GM19043 (cell line): ENCODE results near the gene HLA-DOB.
"Not testable (repeated sequence)": the region's sequence is repeated elsewhere in the genome, so short reads cannot be mapped to it uniquely, and the experiment has no call there.

Experiments
- ATAC-seq: cut with Tn5 transposase; IDR thresholded peaks from one replicate; pipeline ENCODE4 v1.9.1; 2021; ENCODE audit warnings: low read depth; ENCODE audit not compliant: unreplicated experiment

The HLA-DOB gene

DNA sequence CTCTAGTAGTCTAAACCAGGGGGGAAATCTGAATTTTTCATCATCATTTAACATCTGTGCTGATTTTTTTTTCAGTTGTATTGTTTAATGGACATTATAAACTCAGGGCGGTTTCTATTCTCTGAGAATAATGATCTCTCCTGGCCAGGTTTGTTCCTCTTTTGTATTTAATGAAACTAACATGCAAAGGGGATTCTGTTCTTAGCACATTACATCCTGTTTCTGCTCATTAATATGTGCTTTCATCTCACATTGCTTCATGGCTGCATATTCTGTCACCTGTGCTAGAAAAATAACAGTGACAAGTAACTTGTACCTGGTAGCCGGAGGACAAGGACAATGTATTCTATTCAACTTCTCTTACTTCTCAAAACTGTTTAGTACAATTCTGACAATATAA is 806 bp downstream of the HLA-DOB start:
- no peak for ATAC-seq

DNA sequence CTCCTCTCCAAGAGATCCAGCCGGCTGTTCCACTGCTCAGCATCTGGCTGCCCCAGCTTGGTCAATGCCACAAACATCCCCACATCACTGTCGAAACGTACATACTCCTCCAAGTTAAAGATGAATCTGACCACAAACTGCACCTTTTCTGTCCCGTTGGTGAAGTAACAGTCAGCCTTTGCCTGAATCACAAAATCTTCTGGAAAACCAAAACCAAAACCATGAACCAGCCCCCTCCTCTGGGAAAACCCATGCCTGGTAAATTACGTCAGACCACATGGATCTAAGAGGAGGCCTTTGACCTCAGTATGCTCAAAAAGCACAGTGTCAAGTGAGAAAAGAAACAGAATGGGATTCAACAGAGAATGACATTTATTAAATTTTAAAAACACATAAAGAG is 1.7 kb downstream of the HLA-DOB start:
- ATAC-seq, result no peak

DNA sequence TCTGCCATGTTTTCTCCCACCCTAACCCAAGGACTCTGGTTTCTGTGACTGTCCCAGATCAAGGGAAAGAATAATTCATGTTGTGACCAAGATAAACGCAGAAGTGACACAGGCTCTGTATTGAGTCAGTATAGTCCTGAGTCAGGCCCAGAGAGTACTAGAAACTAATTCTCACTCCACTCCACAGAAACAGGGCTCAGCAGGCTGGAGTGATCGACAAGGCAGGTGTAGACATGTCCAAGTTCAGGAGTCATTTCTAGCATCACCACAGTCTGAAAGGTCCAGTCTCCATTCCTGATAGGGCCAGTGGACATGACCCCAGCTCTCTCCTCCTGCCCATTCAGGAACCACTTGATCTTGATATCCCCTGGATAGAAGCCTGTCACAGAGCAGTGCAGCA is 2.7 kb downstream of the HLA-DOB start:
- ATAC-seq, result no peak

DNA sequence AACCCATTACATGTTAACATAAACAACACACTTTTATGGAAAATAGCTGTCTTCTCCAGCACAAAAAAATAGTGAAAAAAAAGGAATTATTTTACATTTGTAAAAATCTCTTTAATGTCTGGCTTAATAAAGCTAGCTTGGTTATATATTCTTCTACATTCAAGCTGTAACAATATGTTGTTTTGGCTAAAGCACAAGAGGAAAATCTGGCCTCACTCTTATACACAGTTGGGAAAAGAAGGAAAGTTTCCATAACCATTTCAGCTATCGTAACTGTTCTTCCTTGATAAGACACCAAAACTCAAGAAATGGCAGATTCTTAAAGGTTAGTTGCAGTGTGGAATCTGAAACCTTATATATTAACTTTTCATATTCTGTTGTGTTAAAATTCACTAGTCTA is 7.6 kb downstream of the HLA-DOB start:
- no peak for ATAC-seq

DNA sequence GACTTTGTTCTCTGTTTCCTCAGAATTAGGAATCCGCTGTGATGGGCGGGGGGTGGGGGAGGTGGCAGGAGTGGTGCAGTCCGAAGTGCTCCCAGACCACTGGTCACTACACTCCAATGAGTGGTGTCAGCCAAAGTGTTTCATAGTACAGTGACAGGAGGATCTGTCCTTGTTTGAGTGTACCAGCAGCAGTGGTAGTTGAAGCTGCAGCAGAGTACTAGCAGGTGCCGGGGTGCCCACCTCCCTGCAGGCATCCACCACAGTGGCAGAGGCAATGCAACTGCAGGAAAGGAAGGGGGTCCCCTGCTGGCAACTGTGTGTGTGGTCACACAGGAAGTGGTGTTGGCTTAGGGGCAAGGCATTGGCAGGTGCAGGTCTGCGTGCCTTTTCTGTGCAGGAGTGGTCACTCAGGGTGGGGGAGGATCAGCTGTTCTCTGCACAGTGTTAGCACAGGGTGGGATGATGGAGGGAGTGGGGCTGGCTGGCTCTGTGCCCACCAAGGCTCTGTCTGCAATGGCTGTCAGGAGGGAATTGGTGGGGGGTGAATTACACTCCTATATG is 9.7 kb downstream of the HLA-DOB start:
- no peak for ATAC-seq

DNA sequence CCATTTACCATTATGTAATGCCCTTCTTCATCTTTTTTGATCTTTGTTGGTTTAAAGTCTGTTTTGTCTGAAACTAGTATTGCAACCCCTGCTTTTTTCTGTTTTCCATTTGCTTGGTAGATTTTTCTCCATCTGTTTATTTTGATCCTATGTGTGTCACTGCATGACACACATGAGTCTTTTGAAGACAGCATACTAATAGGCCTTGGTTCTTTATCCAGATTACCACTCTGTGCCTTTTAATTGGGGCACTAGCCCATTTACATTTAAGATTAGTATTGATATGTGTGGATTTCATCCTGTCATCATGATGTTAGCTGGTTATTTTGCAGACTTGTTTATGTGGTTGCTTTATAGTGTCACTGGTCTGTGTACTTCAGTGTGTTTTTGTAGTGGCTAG is 11.4 kb downstream of the HLA-DOB start:
- ATAC-seq, result not testable (repeated sequence)

DNA sequence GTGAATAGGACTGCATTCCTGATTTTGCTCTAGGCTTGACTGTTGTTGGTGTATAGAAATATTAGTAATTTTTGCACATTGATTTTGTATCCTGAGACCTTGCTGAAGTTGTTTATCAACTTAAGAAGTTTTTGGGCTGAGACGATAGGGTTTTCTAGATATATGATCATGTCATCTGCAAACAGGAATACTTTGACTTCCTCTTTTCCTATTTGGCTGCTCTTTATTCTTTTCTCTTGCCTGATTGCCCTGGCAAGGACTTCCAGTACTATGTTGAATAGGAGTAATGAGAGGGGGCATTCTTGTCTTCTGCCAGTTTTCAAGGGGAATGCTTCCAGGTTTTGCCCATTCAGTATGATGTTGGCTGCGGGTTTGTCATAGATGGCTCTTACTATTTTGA is 13.4 kb downstream of the HLA-DOB start:
- ATAC-seq, result no peak

DNA sequence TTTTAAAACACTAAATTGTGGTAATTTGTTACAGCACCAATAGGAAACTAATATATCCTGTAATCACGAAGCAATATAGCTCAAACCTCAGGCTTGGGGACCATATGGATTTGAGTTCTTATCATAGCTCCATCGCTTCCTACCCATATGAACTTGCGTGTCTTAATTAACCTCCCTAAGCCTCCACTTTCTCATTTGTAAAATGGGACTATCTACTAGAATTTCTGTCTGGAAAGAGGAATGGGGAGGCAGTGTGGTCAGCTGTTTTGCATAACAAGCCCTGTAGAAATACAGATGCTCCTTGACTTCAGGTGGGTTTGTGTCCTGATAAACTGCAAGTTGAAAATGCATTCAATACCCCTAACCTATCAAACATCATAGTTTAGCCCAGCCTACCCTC is 17.1 kb downstream of the HLA-DOB start:
- ATAC-seq, result no peak

DNA sequence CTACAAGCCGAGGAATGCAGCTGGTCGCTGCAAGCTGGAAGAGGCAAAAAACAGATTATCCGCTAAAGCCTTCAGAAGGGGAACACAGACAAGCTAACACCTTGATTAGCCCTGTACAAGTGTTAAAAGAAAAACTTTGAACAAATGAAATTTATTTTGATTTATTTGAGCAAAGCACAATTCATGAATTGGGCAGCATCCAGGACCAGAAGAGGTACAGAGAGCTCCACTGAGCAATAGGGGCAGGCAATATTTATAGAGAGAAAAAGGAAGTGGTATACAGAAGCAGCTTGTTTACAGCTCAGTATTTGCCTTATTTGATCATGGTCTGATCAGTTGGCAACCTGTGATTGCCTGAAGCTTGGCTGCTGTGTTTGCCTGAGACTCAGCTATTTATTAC is 17.6 kb downstream of the HLA-DOB start:
- no peak for ATAC-seq

DNA sequence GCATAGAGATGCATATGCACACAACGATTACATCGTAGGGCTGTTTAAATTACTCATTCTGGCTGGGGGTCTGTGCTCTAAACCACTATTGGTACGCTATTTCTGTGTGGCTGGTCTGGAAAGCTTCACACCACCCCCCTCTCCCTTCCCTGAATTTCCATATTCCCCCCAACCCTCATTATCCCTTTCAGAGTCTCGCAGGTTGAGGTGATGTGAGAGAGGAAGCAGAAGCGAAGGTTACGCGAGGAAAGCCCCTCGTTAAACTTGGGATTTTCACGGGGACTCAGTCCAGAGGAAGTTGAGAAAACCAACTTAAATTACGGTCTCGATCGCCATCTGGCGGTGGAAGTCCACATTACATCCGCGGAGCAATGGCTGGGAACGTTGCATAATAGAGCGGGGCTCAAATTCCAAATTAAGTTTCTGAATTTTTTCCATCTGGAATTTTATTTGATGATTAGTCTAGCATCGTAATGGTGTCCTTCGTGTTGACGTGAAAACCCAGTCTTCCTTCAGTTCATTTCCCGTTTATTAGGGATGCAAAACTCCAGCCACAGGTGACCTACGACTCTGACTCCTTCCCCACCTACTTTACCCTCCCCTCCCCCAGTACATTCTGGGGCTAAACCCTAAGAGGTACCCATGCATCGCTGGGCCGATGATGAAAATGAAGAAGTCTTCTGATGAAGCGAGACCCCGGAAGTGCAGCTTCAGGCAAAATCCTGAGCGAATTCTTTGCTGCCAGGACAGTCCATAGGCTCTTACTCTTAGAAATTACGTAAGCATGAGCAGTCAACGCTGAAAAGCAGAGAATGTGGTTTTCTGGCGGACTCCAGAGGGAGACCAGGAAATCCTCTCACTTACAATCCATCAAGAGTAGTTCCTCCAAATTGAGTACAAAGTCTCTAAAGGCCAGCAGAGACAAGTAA is 19.7 kb downstream of the HLA-DOB start:
- ATAC-seq, result no peak

DNA sequence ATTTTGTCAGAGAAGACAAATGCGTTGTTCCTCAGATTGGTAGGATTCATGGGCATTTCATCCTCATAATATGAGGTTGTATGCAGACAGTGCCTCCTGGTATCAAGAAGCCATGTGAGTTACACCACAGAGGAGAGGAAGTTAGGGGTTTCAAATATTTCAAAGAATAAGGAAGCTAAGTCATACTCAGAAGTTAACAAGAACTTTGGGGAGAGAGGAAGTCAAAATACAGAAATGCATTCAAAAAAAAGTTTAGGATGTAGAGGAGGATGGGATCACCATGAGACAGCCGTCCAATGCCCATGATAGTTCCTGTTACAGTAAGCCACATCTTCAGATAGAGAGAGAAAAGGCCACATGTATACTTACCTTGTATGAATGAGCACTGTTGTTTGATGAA is 22.3 kb downstream of the HLA-DOB start:
- ATAC-seq, result no peak

DNA sequence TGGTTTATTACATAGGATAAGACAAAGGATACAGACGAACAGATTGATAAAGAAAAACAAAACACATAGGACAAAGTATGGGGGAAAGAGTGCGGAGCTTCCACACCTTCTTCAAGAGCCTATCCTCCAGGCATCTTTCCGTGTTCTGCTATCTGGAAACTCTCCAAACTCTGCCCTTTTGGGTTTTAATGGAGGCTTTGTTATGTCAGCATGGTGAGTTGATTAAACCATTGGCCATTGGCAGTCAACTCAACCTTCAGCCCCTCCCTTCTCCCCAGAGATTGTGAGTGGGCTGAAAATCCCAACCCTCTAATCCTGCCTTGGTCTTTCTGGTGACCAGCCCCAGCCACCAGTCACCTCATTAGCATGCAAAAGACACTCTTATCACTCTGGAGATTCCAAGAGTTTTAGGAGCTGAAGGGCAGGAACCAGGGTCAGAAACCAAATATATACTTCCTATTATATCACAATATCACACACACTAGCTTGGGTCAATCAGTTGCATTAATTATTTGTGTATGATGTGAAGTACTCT is 23.8 kb downstream of the HLA-DOB start:
- no peak for ATAC-seq

DNA sequence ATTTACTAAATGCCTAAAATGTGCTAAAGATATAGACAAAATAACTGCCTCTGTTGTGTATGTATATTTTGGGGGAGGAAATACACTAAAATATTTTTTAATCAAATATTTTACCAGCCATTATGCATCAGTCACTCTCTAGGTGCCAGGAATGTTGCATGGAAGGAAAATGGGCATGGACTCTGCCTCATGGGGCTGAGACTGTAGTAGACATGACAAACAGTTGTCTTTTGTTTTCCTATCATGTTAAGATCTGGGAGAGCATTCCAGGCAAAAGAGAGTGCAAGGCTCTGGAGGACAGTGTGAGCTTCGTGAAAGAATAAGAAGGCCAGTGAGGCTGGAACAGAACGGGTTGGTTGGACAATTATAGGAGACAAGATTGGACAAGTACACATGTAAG is 26.5 kb downstream of the HLA-DOB start:
- ATAC-seq, result no peak

DNA sequence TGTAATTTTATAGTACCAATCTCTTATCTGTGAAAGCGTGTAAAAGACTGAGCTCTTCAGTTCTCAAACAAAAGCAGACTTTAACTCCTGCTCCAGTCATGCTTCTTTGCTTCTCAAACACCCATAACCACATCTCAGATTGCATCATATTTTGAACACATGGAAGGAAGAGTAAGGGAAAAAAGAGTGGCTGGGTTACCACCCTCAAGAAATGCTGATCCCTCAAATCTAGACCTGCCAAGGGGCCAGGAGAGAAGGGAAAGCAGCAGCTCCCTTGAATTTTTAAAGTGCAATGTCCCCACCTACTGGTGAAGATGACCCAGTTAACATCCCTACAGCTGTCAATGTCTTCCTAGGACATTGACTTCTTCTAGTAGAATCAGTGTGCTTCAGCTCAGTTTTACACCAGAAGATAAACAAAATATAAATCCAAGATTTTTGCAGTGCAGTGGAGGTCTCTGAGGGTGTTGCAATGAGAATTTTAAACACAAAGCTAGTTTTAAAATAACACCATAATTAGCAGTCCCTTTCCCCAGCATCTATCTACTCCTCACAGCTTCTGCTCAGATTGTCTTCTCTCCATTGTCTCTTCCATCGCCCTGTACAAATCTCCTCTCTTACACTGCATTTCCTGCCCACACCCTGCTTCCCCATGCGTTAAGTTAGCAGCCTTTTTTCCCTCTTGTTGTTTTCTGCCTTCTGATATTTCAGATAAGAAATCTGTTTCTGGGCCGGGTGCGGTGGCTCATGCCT is 30.8 kb downstream of the HLA-DOB start:
- no peak for ATAC-seq

DNA sequence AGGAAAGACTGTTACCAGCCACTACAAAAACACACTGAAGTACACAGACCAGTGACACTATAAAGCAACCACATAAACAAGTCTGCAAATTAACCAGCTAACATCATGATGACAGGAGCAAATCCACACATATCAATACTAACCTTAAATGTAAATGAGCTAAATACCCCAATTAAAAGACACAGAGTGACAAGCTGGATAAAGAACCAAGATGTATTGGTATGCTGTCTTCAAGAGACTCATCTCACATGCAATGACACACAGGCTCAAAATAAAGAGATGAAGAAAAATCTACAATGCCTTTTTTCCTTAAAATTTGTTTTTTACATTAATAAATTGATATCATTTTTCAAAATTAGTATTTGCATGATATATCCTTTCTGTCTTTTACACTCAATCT is 33.9 kb downstream of the HLA-DOB start:
- ATAC-seq, result not testable (repeated sequence)

DNA sequence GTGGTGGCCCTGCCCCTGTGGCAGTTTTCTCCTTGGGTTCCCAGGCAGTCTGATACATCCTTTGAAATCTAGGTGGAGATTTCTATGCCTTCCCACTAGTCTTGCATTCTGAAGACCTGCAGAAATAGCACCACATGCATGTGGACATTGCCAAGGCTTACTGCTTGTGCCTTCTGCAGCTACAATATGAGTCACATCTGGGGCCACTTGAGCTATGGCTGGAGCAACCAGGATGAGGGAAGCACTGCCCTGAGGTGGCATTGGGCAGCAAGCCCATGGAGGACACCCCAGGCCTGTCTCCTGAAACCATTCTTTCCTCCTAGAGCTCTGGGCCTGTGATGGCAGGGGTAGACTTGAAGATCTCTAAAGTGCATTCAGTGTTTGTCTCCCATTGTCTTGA is 37.8 kb downstream of the HLA-DOB start:
- no peak for ATAC-seq

DNA sequence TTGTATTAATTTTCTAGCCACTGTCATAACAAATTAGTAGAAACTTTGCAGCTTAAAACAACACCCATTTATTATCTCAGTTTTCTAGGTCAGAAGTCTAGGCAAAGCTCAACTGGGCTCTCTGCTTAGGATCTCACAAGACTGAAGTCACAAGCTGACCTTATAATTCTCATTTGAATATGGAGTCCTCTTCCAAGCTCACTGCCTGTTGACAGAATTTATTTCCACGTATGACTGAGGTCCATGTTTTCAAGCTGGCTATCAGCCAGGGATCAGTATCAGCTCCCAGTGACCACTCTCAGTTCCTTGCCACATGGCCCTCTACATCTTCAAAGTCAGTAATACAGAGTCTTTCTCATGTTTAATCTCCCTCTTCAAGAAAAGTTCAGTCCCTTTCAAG is 41.7 kb downstream of the HLA-DOB start:
- no peak for ATAC-seq

DNA sequence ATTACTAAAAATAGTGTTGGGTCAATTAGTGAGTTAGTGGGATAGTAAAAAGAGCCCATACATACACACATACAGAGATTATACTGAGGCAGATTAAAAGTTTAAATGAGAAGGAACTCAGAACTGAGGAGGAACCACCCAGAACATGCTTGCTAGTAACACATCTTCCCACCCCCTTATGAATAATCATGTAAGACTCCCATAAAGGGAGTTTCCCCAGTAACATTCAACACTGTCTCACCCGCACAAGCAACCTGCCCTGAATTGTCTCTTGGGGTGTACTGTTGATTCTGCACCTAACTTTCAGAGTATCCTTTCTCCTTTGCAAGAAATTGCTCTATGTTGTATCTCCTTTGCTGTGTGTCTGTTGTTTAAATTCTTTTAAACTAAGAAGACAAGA is 42.4 kb downstream of the HLA-DOB start:
- ATAC-seq, result no peak

DNA sequence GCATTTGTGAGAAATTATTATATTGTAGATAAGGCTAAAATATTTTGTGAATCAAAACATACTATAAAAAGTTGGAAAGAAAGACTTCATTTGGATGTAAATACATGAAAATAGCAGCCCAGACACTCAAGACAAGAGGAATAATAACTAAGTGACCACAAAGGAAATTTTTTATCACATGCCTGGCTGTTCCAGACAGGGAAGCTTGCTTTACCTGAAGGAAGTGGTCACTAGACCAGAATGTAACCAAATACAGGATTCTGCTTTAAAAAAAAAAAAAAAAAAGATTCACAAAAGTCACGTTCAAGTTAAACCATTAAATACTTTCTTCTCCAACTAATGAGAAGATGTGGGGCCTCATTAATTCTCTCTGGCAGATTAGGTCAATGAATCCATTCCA is 44.1 kb downstream of the HLA-DOB start:
- no peak for ATAC-seq

DNA sequence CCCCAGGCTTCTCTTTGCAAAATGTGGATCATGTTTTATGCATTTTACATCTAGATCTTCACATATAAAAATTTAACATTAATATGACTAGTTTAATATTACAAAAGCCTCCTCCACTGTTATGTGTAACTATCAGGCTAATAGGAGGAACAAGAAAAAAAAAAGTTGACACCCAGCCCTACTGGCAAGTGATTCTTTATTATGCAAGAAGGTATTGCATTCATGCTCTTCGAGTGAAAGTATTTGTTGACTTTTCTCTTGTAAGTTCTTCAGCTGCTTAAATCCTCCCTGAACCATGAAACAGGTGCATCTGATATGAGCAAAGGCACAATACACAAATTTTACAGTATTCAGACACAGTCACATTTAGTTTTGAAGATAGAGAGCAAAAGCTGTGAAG is 52.8 kb downstream of the HLA-DOB start:
- ATAC-seq, result no peak

DNA sequence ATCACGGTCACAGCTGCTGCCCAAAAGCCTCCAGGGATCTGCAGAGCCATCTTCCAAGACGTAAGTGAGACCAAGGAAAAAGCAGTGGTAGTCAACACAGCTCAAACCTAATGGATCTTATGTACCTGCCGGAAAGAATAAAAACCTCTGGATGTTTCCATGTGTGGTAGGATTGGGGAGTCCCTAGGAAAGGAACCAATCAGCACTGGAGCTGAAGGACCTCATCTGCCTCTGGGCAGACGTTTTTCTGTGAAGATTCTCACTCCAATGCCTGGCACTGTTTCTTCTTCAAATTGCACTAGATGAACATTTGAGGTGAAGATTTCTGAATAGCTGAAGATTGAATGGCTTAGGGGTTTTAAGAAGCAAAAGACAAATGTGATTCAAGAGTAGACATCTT is 53.4 kb downstream of the HLA-DOB start, which contains the start of gene HLA-DQB2:
TSS of gene HLA-DQB2 (minus strand) at position 112 of the 400 bp plus-strand sequence. CDS start at position 50, 62 bp downstream.
- no peak for ATAC-seq
